HepG2 (cell line): ENCODE data around the gene L3MBTL1. TPM values are rescaled to one million over a fixed set of nuclear protein-coding genes. Genes with fewer than 3 reads are reported as not detected.

Experiments
- CHCHD3 ChIP-seq: sonication (generic); formaldehyde crosslinking; IDR thresholded peaks from 2 replicates; pipeline ENCODE4 v1.8.0; 2022; ENCODE audit warnings: mild to moderate bottlenecking, missing genetic modification reagents, moderate library complexity
- ESRRA ChIP-seq: sonication (generic); formaldehyde crosslinking; IDR thresholded peaks from 2 replicates; pipeline ENCODE4 v1.5.1; 2020; ENCODE audit warnings: mild to moderate bottlenecking, low read depth, missing genetic modification reagents
- FOXP1 ChIP-seq, 2 experiments: fragments of 450-650 bp in 1 of 2; IDR thresholded peaks; 2 replicates each; pipeline ENCODE4 v1.6.1; 2017 to 2018; ENCODE audit warnings: antibody characterized with exemption in 1 of 2
- HNRNPL ChIP-seq: fragments of 200-400 bp; formaldehyde crosslinking; IDR thresholded peaks from 2 replicates; pipeline ENCODE4 v1.6.1; 2017; ENCODE audit warnings: mild to moderate bottlenecking, low read depth, low read length
- JUNB ChIP-seq: sonication (generic); formaldehyde crosslinking; IDR thresholded peaks from 2 replicates; pipeline ENCODE4 v1.8.0; 2022; ENCODE audit warnings: missing genetic modification reagents, mild to moderate bottlenecking, borderline replicate concordance
- KDM5B ChIP-seq: sonication (generic); formaldehyde crosslinking; IDR thresholded peaks from 2 replicates; pipeline ENCODE4 v1.4.0; 2020; ENCODE audit warnings: missing genetic modification reagents, mild to moderate bottlenecking, borderline replicate concordance
- MBD4 ChIP-seq: IDR thresholded peaks from 2 replicates; pipeline ENCODE4 v1.6.1; 2012; ENCODE audit warnings: low read length, inconsistent platforms, borderline replicate concordance
- MEIS2 ChIP-seq: sonication (generic); formaldehyde crosslinking; IDR thresholded peaks from 2 replicates; pipeline ENCODE4 v1.9.0; 2021; ENCODE audit warnings: mild to moderate bottlenecking, missing genetic modification reagents
- NONO ChIP-seq, 2 experiments: fragments of 450-650 bp in 1 of 2; sonication (generic) in 1 of 2; formaldehyde crosslinking in 1 of 2; IDR thresholded peaks in 1 of 2; conservative IDR thresholded peaks in 1 of 2; 2 replicates each; pipeline versions ENCODE4 v1.6.1 to v1.8.0; 2017 to 2022; ENCODE audit warnings: mild to moderate bottlenecking in 1 of 2, missing genetic modification reagents in 1 of 2, moderate library complexity in 1 of 2
- PCBP1 ChIP-seq: fragments of 200-400 bp; formaldehyde crosslinking; IDR thresholded peaks from 2 replicates; pipeline ENCODE4 v1.6.1; 2017; ENCODE audit warnings: mild to moderate bottlenecking, low read depth, low read length, borderline replicate concordance
- PRMT3 ChIP-seq: sonication (generic); formaldehyde crosslinking; IDR thresholded peaks from 2 replicates; pipeline ENCODE4 v1.8.1; 2022; ENCODE audit warnings: low read depth, mild to moderate bottlenecking, moderate library complexity, missing genetic modification reagents, borderline replicate concordance
- SMC3 ChIP-seq: IDR thresholded peaks from 2 replicates; pipeline ENCODE4 v1.6.1; 2011; ENCODE audit warnings: low read length, improper control_type of control experiment
- ZNF468 ChIP-seq: sonication (generic); formaldehyde crosslinking; IDR thresholded peaks from 2 replicates; pipeline ENCODE4 v1.8.0; 2022; ENCODE audit warnings: mild to moderate bottlenecking, moderate library complexity, missing genetic modification reagents
- ZNF891 ChIP-seq: sonication (generic); formaldehyde crosslinking; IDR thresholded peaks from 2 replicates; pipeline ENCODE4 v1.5.0; 2020; ENCODE audit warnings: mild to moderate bottlenecking, missing genetic modification reagents
- polyA plus RNA-seq, 8 experiments: library from polyadenylated mRNA; depleted of rRNA in 3 of 8; stranded (reverse) in 7 of 8; unstranded in 1 of 8; fragments of >200 nt; fragmentation: Illumina TruSeq in 4 of 8; extraction: Trizol in 4 of 8; gene quantifications; 2 replicates each; pipeline versions ENCODE4 v1.2.1 to v1.2.3, GENCODE V29; 2011 to 2016; ENCODE audit warnings: low read depth in 4 of 8, missing spikeins in 1 of 8, mixed read lengths in 1 of 8; ENCODE audit not compliant: insufficient read depth in 1 of 8
- total RNA-seq, 5 experiments: library from RNA; depleted of rRNA; stranded (reverse); fragments of >200 nt; fragmentation: Illumina TruSeq; extraction: Trizol; gene quantifications; 2 replicates each; pipeline ENCODE4 v1.2.3, GENCODE V29; 2016; ENCODE audit warnings: low read depth in 1 of 5
- TF ChIP-seq, protein P1 (sequence below): sonication (generic); formaldehyde crosslinking; IDR thresholded peaks from 2 replicates; pipeline ENCODE4 v1.5.0; 2020; ENCODE audit warnings: mild to moderate bottlenecking, missing genetic modification reagents
- TF ChIP-seq, protein P2 (sequence below): sonication (generic); formaldehyde crosslinking; IDR thresholded peaks from 2 replicates; pipeline ENCODE4 v1.4.0; 2020; ENCODE audit warnings: missing genetic modification reagents
- TF ChIP-seq, protein P3 (sequence below): sonication (generic); formaldehyde crosslinking; IDR thresholded peaks from 2 replicates; pipeline ENCODE4 v1.9.0; 2022; ENCODE audit warnings: low read depth, missing genetic modification reagents

L3MBTL1 gene
- total and polyA plus RNA-seq, 2 of the 13 experiments (the other 11 are each of a cell fraction or from before 2014, with no cell fraction given): 9.0 to 17.8 TPM

DNA sequence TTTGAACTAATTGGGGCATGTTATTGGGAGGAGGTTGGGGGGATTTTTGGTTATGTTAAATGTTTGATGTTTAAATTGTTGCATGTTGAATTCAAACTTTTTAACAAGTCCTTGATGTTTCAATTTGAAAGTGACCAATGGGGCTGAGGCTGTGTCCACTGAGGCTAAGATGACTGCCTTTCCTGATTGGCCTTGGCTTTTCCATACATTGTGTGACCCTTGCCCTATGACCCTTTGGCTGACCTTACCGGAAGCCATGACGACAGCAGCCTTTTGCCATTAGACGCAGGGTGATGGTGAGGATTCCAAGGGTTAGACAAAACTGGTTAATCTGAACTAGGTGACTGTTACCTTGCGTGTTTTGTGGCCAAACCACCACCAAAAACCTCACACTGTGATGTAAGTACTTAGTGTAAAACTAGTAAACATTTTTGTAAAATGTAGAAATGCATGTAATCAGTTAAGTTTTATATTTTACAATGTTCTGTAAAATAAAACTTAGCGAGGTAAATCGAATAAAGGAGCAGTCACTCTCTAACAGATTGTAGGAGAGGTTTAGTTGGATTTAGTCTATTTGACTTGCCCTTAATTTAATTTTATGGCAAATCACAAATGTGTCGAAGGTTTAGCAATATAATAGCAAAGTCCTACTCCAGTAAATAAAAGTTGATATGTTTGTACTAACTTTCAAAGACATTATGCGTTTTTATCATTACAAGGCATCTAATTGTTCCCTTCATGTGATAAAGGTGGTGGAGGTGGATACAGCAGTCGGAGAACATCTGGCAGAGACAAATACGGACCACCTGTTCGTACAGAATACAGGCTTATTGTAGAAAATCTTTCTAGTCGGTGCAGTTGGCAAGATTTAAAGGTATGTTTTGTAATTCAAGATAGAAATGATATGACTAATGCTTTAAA, 48.2 kb upstream of the L3MBTL1 start (continued):
- TF ChIP-seq NONO (IDR thresholded peaks at IDR 0.05) (no peak), NONO (CRISPR knock-in tag; conservative IDR thresholded peaks at IDR 0.05) (peak; percentile 61; the same call in 1 of the 2 replicates), HNRNPL (no peak), ZNF891 (CRISPR knock-in tag) (no peak), MBD4 (peak; percentile 77), ZNF468 (CRISPR knock-in tag) (no peak), ESRRA (CRISPR knock-in tag) (no peak), FOXP1 (IDR thresholded peaks at IDR 0.05) (no peak), FOXP1 (CRISPR knock-in tag; IDR thresholded peaks at IDR 0.05) (no peak), MEIS2 (CRISPR knock-in tag) (no peak), CHCHD3 (CRISPR knock-in tag) (no peak), JUNB (CRISPR knock-in tag) (no peak), KDM5B (no peak), PCBP1 (no peak), SMC3 (no peak), PRMT3 (no peak)
- TF ChIP-seq, protein P1, sequence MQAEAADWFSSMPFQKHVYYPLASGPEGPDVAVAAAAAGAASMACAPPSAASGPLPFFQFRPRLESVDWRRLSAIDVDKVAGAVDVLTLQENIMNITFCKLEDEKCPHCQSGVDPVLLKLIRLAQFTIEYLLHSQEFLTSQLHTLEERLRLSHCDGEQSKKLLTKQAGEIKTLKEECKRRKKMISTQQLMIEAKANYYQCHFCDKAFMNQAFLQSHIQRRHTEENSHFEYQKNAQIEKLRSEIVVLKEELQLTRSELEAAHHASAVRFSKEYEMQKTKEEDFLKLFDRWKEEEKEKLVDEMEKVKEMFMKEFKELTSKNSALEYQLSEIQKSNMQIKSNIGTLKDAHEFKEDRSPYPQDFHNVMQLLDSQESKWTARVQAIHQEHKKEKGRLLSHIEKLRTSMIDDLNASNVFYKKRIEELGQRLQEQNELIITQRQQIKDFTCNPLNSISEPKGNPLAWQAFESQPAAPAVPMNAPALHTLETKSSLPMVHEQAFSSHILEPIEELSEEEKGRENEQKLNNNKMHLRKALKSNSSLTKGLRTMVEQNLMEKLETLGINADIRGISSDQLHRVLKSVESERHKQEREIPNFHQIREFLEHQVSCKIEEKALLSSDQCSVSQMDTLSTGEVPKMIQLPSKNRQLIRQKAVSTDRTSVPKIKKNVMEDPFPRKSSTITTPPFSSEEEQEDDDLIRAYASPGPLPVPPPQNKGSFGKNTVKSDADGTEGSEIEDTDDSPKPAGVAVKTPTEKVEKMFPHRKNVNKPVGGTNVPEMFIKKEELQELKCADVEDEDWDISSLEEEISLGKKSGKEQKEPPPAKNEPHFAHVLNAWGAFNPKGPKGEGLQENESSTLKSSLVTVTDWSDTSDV (CRISPR knock-in tag): no peak
- TF ChIP-seq, protein P2, sequence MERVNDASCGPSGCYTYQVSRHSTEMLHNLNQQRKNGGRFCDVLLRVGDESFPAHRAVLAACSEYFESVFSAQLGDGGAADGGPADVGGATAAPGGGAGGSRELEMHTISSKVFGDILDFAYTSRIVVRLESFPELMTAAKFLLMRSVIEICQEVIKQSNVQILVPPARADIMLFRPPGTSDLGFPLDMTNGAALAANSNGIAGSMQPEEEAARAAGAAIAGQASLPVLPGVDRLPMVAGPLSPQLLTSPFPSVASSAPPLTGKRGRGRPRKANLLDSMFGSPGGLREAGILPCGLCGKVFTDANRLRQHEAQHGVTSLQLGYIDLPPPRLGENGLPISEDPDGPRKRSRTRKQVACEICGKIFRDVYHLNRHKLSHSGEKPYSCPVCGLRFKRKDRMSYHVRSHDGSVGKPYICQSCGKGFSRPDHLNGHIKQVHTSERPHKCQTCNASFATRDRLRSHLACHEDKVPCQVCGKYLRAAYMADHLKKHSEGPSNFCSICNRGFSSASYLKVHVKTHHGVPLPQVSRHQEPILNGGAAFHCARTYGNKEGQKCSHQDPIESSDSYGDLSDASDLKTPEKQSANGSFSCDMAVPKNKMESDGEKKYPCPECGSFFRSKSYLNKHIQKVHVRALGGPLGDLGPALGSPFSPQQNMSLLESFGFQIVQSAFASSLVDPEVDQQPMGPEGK (CRISPR knock-in tag): no peak; the same call in 1 of the 2 replicates
- TF ChIP-seq, protein P3, sequence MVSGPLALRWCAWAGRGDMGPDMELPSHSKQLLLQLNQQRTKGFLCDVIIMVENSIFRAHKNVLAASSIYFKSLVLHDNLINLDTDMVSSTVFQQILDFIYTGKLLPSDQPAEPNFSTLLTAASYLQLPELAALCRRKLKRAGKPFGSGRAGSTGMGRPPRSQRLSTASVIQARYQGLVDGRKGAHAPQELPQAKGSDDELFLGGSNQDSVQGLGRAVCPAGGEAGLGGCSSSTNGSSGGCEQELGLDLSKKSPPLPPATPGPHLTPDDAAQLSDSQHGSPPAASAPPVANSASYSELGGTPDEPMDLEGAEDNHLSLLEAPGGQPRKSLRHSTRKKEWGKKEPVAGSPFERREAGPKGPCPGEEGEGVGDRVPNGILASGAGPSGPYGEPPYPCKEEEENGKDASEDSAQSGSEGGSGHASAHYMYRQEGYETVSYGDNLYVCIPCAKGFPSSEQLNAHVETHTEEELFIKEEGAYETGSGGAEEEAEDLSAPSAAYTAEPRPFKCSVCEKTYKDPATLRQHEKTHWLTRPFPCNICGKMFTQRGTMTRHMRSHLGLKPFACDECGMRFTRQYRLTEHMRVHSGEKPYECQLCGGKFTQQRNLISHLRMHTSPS (CRISPR knock-in tag): no peak
